Dedifferentiated amniotic fluid mesenchymal stem cell (primary cell): ENCODE data around the gene PMPCA.

Experiments used
- DNase-seq: peaks from one replicate; pipeline ENCODE4 v3.0.0-alpha.2; 2016; ENCODE audit errors: extremely low spot score

The PMPCA gene

GRCh38 chr9:136436055-136436634 lies 25.7 kb downstream of the PMPCA start:
- no peak for DNase-seq

GRCh38 chr9:136437430-136437829 lies 27.0 kb downstream of the PMPCA start:
- peak; percentile 16 for DNase-seq

GRCh38 chr9:136437839-136438547 lies 27.5 kb downstream of the PMPCA start:
- DNase-seq = no peak

DNA sequence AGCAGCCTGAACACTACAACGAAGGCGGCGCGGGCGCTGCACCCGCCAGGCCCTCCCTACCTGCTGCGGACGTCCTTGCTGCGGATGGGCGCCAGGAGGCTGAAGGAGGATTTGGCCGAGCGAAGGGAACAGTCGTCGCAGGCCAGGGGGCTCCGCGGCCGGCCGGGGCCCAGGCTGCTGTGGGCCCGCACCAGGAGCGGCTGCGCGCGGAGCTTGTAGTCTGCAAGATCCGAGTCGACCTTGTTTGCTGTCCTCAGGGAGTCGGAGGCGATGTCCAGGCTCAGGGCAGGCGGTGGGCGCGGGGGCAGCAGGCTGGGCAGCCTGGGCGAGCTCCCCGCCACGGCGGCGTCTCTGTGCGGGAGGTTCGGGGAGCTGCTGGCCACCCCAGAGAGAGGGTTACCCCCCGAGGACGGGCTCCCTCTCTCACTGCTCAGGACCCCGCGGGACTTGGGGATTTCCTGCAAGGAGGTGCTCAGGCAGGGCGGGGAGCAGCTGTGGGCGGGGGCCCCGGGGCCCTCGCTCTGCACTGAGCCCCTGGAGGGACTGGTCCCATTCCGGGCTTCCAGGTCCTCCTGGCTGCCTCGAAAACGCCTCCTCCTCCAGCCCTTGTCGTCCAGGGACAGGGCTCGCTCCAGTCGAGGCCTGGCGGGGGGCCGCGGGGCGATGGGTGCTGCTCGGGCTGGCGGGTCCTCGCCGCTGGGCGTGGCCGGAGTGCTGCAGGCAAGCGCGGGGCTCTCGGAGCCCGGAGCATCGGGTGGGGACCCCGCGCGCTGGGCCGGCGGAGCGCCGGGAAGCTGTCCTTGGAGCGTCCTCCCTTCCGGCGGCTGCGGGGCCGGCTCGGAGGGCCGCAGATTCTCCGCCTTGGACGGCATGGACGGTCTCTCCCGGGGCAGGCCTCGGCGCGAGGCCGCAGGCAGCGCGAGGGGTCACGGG lies 28.4 kb downstream of the PMPCA start:
- DNase-seq = no peak

GRCh38 chr9:136439481-136440408 lies 29.3 kb downstream of the PMPCA start, which contains the start of gene INPP5E:
INPP5E (minus strand) TSS chr9:136439845; CDS start chr9:136439419, 426 bp downstream.
- DNase-seq = peak; percentile 30

DNA sequence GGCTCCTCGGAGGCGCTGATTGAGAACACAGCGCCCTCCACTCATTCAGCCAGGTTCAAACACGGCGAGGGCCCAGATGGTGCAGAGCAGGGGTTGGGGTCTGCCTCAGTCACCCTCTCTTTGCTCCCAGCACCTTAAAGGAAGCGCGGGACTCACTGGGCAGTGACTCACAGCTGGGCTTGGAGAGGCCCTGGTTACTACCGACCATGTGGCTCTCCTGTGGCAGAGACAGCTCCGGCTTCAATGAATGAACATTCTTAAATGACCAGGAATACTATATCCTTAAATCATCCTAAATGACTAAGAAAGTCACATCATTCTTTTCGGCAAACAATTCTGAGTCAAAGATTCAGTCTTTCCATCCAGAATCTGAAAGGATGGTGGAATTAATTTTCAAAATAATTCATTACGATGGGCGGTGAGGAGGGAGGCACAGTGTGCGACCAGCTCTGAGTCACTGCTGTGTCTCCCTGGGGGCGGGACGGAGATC lies 30.8 kb downstream of the PMPCA start:
- DNase-seq = no peak

GRCh38 chr9:136441681-136442245 lies 31.3 kb downstream of the PMPCA start:
- DNase-seq = no peak

DNA sequence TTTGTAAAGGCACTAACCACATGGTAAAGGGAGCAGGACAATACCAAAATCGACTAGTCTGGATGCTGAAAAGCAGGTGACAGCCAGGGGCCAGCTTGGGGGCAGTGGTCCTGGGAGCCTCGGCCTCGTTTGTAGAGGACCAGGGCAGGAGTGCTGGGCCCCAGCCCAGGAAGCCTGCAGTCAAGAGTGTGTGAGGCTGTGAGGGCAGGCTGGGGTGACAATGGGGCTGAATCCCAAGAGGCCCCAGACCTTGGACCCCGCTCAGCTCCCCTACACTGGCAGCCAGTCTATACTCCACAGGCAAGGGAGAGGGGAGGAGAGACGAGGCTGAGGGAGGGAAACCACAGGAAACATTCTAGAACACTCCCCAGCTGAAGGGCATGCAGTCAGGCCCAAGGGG lies 31.8 kb downstream of the PMPCA start:
- no peak for DNase-seq

DNA sequence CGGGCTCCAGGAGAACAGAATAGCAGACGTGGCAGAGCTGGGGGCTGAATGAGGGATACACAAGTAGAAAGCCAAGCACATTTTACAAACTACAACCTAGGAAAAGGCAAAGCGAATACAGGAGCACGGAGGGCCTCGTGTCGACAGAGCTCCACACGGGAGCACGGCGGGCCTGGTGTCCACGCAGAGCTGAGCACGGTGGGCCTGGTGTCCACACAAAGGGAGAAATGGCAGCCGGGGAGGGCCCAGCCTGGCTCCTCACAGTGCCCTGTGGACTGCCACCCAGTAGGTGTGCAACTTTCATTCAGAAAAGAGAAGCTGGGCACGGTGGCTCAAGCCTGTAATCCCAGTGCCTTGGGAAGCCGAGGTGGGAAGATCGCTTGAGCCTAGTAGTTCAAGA lies 32.6 kb downstream of the PMPCA start:
- DNase-seq = no peak

DNA sequence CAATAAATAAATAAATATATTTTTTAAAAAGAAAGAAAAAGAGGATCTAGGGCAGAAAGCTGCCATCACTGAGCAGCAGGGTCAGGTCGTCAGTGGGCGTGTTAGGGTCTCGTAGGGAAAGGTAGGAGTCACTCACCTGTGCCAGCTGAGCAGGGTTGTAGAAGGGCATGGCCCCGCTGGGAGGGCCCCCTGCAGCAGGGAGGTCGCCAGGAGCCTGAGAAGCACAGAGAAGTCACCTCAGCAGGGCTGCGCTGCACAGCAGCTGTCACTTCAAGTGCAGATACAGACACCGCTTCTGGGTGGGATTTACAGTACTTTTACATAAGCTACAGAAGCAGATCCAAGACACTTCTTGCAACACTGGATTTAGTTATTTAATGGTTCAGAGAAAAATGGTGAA lies 33.2 kb downstream of the PMPCA start:
- DNase-seq = no peak

DNA sequence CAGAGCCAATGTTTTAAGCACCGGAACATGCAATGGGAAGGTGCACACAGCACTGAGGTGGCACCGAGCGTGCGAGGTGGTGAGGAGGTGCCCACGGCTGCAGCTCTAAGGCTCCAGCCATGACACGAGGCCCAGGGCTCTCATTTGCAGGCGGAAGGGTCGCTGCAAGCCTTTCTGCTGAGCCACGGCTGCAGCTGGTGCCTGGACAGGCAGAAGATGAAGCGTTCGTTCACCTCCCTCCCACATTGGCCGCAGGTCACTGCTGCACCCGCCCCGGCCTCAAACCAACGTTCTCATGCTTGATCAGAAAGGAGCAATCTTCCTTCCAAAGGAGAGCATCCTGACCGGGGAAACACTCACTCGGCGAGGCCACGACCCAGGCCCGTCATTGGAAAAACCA lies 33.6 kb downstream of the PMPCA start:
- DNase-seq = no peak

DNA sequence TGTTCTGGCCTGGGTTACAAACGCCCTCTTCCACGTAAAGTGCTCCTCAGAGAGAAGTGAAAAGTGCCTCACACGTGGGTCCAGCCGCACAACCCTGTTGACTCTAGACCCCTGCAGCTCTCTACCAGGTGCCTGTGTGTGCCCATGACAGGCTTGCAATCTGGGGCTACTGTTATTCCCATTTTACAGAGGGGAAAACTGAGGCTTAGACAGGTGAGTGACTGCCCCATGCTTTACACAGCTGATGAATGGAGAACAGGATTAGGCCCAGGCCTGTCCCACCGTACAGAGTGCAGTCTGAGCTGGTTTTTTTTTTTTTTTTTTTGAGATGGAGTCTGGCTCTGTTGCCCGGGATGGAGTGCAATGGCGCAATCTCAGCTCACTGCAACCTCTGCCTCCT lies 35.3 kb downstream of the PMPCA start:
- DNase-seq = no peak

DNA sequence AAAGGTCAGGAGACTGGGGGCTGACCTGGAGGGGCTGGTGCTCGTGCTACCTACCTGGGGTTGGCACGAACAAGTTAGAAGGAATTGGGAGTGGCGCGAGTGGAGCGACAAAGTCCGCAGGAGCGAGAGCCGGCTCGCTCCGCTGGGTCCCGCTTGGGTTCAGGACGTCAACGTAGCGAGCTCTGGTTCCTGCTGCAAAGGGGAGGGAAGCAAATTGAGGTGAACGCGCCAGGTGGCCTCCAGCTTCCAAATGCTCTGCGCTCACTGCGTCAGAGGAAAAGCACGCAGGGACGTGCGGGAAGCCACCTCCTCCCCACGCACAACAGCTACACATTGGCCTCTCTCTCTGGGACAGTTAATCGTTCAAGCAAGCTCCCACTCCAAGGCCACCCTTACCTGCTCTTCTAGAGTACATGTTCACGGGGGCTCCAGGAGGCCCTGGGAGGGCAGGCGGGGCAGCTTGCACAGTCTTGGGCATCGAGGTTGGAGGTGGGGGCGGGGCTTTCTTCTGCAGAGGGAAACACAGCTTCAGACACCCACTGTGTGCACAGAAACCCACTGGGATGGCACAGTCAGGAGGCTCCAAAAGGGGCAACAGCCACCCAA lies 36.8 kb downstream of the PMPCA start:
- DNase-seq = no peak

DNA sequence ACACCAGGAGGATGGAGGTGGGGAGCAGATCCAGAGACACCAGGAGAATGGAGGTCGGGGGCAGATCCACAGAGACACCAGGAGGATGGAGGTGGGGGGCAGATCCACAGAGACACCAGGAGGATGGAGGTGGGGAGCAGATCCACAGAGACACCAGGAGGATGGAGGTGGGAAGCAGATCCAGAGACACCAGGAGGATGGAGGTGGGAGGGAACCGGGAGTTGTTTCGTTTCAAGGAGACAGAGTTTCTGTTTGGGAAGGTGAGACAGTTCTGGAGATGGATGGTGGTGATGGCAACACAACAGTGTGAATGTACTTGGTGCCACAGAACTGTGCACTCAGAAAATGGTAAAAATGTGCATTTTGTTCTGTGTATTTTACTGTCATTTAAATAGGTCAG lies 38.2 kb downstream of the PMPCA start:
- DNase-seq = no peak

DNA sequence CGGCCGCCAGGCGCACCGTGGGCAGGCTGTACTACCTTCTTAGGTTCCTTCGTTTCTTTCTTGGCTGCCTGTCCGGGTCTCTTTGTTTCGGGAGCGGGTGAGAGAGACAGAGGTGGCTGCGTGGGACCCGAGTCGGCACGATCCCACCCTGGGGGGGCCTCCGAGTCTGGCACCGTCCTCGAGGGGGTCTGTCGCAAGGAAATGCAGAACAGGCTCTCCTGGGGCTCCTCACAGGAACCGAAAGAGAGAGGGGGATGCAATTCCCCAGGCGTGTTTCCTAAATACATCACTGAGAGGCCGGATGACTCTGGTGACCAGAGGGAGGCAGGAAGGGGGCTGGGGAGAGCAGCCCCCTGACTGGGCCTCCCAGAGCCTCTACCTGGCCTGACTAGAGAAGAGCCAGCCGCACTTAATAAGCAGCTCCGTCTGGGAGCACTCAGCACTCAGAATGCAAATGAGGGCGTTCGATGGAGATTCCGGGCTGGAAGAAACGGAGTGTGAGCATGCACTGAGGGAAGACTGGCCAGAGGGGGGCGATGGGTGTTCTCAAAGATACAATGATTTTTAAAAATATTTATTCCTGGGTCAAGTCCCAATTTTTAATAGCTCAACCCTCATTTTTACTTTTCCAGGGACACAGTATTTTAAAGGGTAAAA lies 40.9 kb downstream of the PMPCA start:
- DNase-seq = no peak

DNA sequence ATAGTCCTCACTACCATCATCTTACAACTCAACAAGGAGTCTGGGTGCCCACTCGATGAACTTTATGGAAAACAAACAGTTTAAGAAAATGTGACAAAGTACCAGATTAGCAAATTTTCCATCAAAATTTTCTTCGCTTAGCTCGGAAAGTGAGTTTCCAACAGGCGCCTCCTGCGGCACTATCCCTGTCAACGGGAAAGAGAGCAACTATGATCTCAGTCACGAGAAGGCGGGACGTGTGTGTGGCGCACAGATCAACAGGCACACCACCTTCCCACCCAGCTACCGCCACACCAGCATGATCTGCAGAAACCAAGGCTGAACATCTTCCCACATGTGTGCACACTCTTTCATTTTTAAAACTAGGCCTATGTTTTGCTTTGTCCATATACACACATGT lies 42.9 kb downstream of the PMPCA start:
- DNase-seq = no peak

- no peak for DNase-seq
Observed at GRCh38 chr9:136454026-136454796, 43.8 kb downstream of the PMPCA start.

DNA sequence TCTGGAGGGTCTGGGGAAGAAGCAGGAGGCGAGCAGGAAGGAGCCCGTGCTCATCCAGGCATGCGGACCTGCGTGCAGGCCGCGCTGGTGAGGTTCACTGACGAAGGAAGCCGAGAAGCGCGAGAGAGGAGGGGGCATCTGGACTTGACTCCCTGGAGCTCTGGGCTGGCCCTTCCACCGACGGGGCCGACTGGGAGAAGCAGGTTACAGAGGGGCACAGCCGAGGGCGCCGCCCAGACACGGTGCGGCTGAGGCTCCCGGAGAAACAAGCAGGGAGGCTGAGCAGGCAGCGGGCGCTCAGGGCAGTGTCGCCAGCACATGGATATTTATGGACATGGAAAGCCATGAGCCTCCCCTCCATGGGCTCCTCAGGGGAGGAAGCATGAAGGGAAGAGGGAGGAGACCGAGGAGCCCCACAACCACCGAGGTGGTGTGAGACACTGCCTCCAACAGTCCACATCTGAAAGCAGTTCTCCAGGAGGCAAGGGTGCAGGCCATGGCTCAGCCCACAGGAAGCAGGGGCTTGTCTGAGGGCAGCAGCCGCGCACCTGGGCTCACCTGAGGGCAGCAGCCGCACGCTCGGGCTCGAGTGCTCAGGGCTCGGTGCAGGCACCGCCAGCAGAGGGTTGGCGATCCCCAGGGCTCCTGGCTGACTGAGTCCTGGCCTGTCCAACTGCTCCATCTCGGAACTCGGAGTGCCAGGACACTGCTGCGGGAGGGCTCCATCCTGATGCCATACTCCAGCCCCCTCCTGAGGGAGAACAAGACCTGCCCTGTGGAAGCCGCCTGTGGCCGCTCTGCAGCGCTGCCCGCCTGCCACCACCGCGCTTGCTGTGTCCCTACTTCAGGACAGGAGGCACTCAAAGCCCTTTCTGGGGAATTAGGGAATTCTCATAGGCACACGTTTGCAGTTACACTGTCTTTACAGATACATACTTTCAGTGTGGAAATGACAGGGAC lies 44.9 kb downstream of the PMPCA start:
- DNase-seq = no peak
